Measurements from ENCODE around the gene SLC26A8. TPM values are rescaled to one million over a fixed set of nuclear protein-coding genes. Genes with fewer than 3 reads are reported as not detected.

Gene SLC26A8
- total and polyA plus RNA-seq, 2 of the 13 experiments (the other 11 are each of a cell fraction or from before 2014, with no cell fraction given): 0.46 TPM; not detected in 1

DNA sequence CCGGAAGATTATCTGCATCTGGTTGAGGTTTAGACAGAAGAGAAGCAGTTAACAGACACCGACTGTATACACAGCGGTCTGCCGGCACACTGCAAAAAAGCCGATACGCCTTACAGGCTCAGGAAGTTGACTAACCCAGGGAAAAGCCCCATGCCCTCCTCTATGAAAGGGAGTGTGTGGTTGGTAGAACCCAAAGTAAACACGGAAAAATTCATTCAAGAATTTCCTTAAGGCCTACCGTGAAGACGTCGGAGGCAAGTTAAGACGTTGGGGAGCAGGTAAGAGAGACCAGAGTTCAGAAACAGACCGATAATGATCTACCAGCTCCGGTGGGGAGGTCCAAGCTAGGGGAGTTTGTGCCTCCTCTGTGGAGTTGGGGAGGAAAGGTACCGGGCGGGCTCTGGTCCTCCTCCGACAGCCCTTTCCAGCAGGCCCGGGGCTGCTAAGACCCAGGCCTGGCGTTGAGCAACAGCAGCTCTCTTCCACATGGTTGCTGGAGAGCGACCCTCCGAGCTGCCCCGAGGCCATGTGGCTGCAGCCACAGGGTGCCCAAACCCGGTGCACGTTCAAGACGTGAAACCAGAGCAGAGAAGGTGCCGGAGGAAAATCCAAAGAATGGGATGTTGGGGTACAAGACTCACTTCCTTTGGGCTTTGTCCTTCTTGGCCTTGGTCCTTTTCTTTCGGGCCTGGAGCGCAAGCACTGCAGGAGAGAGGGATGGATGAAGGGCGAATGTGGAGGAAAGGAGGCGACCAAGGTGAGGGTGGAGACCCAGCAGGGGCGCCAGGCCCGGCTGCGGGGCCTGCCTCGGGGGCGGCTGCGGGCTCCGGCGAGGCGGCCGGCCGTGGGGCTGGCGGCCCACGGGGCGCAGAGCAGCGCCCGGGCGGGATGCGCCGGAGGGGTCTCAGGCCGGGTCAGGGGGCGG lies 104.4 kb downstream of the SLC26A8 start (continued):
- TF ChIP-seq, protein P1, sequence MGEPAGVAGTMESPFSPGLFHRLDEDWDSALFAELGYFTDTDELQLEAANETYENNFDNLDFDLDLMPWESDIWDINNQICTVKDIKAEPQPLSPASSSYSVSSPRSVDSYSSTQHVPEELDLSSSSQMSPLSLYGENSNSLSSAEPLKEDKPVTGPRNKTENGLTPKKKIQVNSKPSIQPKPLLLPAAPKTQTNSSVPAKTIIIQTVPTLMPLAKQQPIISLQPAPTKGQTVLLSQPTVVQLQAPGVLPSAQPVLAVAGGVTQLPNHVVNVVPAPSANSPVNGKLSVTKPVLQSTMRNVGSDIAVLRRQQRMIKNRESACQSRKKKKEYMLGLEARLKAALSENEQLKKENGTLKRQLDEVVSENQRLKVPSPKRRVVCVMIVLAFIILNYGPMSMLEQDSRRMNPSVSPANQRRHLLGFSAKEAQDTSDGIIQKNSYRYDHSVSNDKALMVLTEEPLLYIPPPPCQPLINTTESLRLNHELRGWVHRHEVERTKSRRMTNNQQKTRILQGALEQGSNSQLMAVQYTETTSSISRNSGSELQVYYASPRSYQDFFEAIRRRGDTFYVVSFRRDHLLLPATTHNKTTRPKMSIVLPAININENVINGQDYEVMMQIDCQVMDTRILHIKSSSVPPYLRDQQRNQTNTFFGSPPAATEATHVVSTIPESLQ (CRISPR knock-in tag; conservative IDR thresholded peaks at IDR 0.05): 0 out of 2 replicates have a peak, but pooled peaks have one; percentile 73
- TF ChIP-seq ZNF235 (CRISPR knock-in tag; IDR thresholded peaks at IDR 0.05; ENCODE audit: borderline replicate concordance) (0 out of 2 replicates have a peak, but pooled peaks have one; percentile 32), GZF1 (CRISPR knock-in tag; IDR thresholded peaks at IDR 0.05) (0 out of 2 replicates have a peak, but pooled peaks have one; percentile 69), ZNF891 (CRISPR knock-in tag; IDR thresholded peaks at IDR 0.05) (0 out of 2 replicates have a peak, but pooled peaks have one; percentile 72), TCF12 (IDR thresholded peaks at IDR 0.05) (no peak), TCF12 (CRISPR knock-in tag; IDR thresholded peaks at IDR 0.05) (no peak), HNRNPH1 (optimal IDR thresholded peaks at IDR 0.05; ENCODE audit: low read depth, low read length) (no peak), TEAD2 (CRISPR knock-in tag; IDR thresholded peaks at IDR 0.05) (0 out of 2 replicates have a peak, but pooled peaks have one; percentile 13), NONO (IDR thresholded peaks at IDR 0.05) (no peak), NONO (CRISPR knock-in tag; conservative IDR thresholded peaks at IDR 0.05) (peak; percentile 47; the same call in 1 of the 2 replicates), ZNF557 (CRISPR knock-in tag; IDR thresholded peaks at IDR 0.05) (0 out of 2 replicates have a peak, but pooled peaks have one; percentile 29), ZSCAN20 (CRISPR knock-in tag; IDR thresholded peaks at IDR 0.05; ENCODE audit: borderline replicate concordance) (0 out of 2 replicates have a peak, but pooled peaks have one; percentile 64), NRL (CRISPR knock-in tag; IDR thresholded peaks at IDR 0.05; ENCODE audit: borderline replicate concordance) (peak; percentile 73; the same call in 1 of the 2 replicates), ZNF709 (CRISPR knock-in tag; IDR thresholded peaks at IDR 0.05) (peak; percentile 46), NKX3-1 (CRISPR knock-in tag; IDR thresholded peaks at IDR 0.05) (peak; percentile 65; the same call in 1 of the 2 replicates), MIER3 (CRISPR knock-in tag; IDR thresholded peaks at IDR 0.05; ENCODE audit: borderline replicate concordance) (peak; percentile 52; the same call in 1 of the 2 replicates)
- TF ChIP-seq, protein P2, sequence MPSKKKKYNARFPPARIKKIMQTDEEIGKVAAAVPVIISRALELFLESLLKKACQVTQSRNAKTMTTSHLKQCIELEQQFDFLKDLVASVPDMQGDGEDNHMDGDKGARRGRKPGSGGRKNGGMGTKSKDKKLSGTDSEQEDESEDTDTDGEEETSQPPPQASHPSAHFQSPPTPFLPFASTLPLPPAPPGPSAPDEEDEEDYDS (CRISPR knock-in tag; IDR thresholded peaks at IDR 0.05): 0 out of 2 replicates have a peak, but pooled peaks have one; percentile 16
- TF ChIP-seq, protein P3, sequence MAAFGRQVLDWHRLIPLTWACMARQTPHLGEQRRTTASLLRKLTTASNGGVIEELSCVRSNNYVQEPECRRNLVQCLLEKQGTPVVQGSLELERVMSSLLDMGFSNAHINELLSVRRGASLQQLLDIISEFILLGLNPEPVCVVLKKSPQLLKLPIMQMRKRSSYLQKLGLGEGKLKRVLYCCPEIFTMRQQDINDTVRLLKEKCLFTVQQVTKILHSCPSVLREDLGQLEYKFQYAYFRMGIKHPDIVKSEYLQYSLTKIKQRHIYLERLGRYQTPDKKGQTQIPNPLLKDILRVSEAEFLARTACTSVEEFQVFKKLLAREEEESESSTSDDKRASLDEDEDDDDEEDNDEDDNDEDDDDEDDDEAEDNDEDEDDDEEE (CRISPR knock-in tag; IDR thresholded peaks at IDR 0.05): peak; percentile 48
- TF ChIP-seq, protein P4, sequence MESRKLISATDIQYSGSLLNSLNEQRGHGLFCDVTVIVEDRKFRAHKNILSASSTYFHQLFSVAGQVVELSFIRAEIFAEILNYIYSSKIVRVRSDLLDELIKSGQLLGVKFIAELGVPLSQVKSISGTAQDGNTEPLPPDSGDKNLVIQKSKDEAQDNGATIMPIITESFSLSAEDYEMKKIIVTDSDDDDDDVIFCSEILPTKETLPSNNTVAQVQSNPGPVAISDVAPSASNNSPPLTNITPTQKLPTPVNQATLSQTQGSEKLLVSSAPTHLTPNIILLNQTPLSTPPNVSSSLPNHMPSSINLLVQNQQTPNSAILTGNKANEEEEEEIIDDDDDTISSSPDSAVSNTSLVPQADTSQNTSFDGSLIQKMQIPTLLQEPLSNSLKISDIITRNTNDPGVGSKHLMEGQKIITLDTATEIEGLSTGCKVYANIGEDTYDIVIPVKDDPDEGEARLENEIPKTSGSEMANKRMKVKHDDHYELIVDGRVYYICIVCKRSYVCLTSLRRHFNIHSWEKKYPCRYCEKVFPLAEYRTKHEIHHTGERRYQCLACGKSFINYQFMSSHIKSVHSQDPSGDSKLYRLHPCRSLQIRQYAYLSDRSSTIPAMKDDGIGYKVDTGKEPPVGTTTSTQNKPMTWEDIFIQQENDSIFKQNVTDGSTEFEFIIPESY (CRISPR knock-in tag; IDR thresholded peaks at IDR 0.05): peak; percentile 17; the same call in 1 of the 2 replicates
- TF ChIP-seq, protein P5, sequence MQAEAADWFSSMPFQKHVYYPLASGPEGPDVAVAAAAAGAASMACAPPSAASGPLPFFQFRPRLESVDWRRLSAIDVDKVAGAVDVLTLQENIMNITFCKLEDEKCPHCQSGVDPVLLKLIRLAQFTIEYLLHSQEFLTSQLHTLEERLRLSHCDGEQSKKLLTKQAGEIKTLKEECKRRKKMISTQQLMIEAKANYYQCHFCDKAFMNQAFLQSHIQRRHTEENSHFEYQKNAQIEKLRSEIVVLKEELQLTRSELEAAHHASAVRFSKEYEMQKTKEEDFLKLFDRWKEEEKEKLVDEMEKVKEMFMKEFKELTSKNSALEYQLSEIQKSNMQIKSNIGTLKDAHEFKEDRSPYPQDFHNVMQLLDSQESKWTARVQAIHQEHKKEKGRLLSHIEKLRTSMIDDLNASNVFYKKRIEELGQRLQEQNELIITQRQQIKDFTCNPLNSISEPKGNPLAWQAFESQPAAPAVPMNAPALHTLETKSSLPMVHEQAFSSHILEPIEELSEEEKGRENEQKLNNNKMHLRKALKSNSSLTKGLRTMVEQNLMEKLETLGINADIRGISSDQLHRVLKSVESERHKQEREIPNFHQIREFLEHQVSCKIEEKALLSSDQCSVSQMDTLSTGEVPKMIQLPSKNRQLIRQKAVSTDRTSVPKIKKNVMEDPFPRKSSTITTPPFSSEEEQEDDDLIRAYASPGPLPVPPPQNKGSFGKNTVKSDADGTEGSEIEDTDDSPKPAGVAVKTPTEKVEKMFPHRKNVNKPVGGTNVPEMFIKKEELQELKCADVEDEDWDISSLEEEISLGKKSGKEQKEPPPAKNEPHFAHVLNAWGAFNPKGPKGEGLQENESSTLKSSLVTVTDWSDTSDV (CRISPR knock-in tag; IDR thresholded peaks at IDR 0.05): 0 out of 2 replicates have a peak, but pooled peaks have one; percentile 56
